ENCODE measurements around the gene ADORA3.

DNA sequence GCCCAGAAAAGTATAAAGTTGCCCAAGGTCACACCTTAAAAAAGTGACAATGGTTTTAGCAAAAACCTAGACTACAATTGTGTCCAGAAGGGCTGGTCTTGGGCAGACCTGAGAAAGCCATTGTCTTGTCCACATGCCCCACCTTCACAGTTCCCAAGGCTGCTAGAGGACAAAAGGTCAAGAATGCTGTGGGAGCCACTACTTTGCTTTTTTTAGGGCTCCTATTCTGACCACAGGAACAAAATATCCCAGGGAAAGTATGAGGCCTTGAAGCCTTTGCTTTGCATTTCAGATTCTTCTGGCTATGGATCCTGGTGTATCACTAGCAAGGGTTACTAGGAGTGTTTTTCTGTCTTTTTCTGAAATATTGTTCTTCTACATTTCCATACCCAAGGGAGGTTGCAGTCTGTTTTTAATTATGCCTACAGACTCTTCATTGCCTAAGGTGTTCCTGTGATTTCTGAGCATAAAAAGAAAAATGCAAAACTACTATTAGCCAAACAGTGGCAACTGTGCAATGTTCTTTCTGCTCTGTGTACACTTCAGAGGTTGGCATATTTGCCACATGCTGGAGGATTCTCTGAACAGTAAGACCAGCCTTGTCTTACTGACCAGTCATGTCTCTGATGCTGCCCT is 18.9 kb downstream of the ADORA3 start:
- TF ChIP-seq SUZ12 (IDR thresholded peaks at IDR 0.05; ENCODE audit: extremely low read depth, insufficient read depth, insufficient read length) (no peak), YY1 (IDR thresholded peaks at IDR 0.05; ENCODE audit: insufficient read depth, insufficient read length) (no peak), ZNF274 (IDR thresholded peaks at IDR 0.05; ENCODE audit: low read depth, low read length) (no peak)

Measured in NT2/D1 (cell line).